Activated CD8-positive, alpha-beta memory T cell treated with anti-CD3 and anti-CD28 coated beads for 48 hours (primary cell): ENCODE results near the gene MAP2K4.
"Not testable (repeated sequence)": the region's sequence is repeated elsewhere in the genome, so short reads cannot be mapped to it uniquely, and the experiment has no call there.

Experiments
- DNase-seq, 3 experiments: peaks; one replicate each; pipeline ENCODE4 v3.0.0-alpha.2; 2020; ENCODE audit warnings: low read depth in 2 of 3, low spot score in 2 of 3

MAP2K4 gene

GRCh38 chr17:12137859-12138258 is 117.2 kb downstream of the MAP2K4 start:
- no peak for DNase-seq

- DNase-seq = no peak
Observed at GRCh38 chr17:12140685-12141084, 120.0 kb downstream of the MAP2K4 start.

GRCh38 chr17:12162187-12162586 is 141.5 kb downstream of the MAP2K4 start:
- DNase-seq = not testable (repeated sequence)

- no peak for DNase-seq
Observed at GRCh38 chr17:12164085-12164484, 143.4 kb downstream of the MAP2K4 start.

- no peak for DNase-seq
Observed at GRCh38 chr17:12178644-12179330, 158.1 kb downstream of the MAP2K4 start.

- no peak for DNase-seq
Observed at GRCh38 chr17:12180644-12181261, 160.1 kb downstream of the MAP2K4 start.

- no peak for DNase-seq
Observed at GRCh38 chr17:12187658-12188057, 167.0 kb downstream of the MAP2K4 start.

- DNase-seq = no peak
Observed at GRCh38 chr17:12193144-12193735, 172.6 kb downstream of the MAP2K4 start.
